ENCODE data around the gene DSN1. TPM values are rescaled to one million over a fixed set of nuclear protein-coding genes. Genes with fewer than 3 reads are reported as not detected.

The DSN1 gene
- total RNA-seq, 2 donors from 2014 or later = 1.8 to 5.6 TPM

GRCh38 chr20:36792422-36792821 lies 18.9 kb upstream of the DSN1 start:
- Histone ChIP-seq H3K27me3 (no peaks in the 10 kb centered on the region), H3K27ac (no peak overlapping the region), H3K9me3 (no peaks in the 10 kb centered on the region), H3K4me1 (no peaks in the 10 kb centered on the region), H3K36me3 (replicated peaks in 1 of 2; ENCODE audit: insufficient read depth in 1 of 2, low read depth in 2 of 2) (peaks cover 0 to 14% of the 10 kb centered on the region in 2 donors), H3K4me3 (no peak overlapping the region)
- no peak for ATAC-seq
- intact Hi-C loops (cut with DNase I) = no loop called here
- peak in 1 of 4 donors; percentile 20 for DNase-seq
- WGBS, 2 donors = 78 to 95% methylated on average over 3 of the region's 3 CpGs
- TF ChIP-seq CTCF (IDR thresholded peaks at IDR 0.05) (peak in 2 of 7 experiments; percentile 4 to 10), POLR2A (IDR thresholded peaks at IDR 0.05) (no peak)

- Histone ChIP-seq H3K27ac (no peak overlapping the region), H3K27me3 (no peaks in the 10 kb centered on the region), H3K36me3 (replicated peaks in 1 of 2; ENCODE audit: insufficient read depth in 1 of 2, low read depth in 2 of 2) (peaks cover 0 to 13% of the 10 kb centered on the region in 2 donors), H3K4me3 (no peak overlapping the region), H3K9me3 (no peaks in the 10 kb centered on the region), H3K4me1 (no peaks in the 10 kb centered on the region)
- WGBS, 2 donors = 85 to 92% methylated on average over 5 of the region's 5 CpGs
- TF ChIP-seq CTCF (IDR thresholded peaks at IDR 0.05) (no peak), POLR2A (IDR thresholded peaks at IDR 0.05) (no peak)
- intact Hi-C loops (cut with DNase I) = no loop called here
- ATAC-seq (no peak), DNase-seq (no peak)
Measured at GRCh38 chr20:36791862-36792261, 18.3 kb upstream of the DSN1 start.

GRCh38 chr20:36786663-36787062 lies 13.1 kb upstream of the DSN1 start:
- no peaks in the 10 kb centered on the region for H3K9me3 ChIP-seq
- H3K27me3 ChIP-seq = no peaks in the 10 kb centered on the region
- intact Hi-C loops (cut with DNase I) = no loop called here
- H3K27ac ChIP-seq = no peak overlapping the region
- ATAC-seq (no peak), DNase-seq (no peak)
- TF ChIP-seq POLR2A (IDR thresholded peaks at IDR 0.05) = no peak
- TF ChIP-seq CTCF (IDR thresholded peaks at IDR 0.05) = no peak
- 81 to 86% methylated on average over 5 of the region's 5 CpGs for WGBS, 2 donors
- H3K4me1 ChIP-seq = no peaks in the 10 kb centered on the region
- H3K4me3 ChIP-seq = no peak overlapping the region
- H3K36me3 ChIP-seq (replicated peaks in 1 of 2; ENCODE audit: insufficient read depth in 1 of 2, low read depth in 2 of 2) = no peaks in the 10 kb centered on the region

GRCh38 chr20:36786246-36786645 lies 12.7 kb upstream of the DSN1 start:
- WGBS, 2 donors = 87 to 92% methylated on average over 10 to 12 of the region's 13 CpGs
- Histone ChIP-seq H3K36me3 (replicated peaks in 1 of 2; ENCODE audit: insufficient read depth in 1 of 2, low read depth in 2 of 2) (no peaks in the 10 kb centered on the region), H3K4me3 (no peak overlapping the region), H3K9me3 (no peaks in the 10 kb centered on the region), H3K4me1 (no peaks in the 10 kb centered on the region), H3K27me3 (no peaks in the 10 kb centered on the region), H3K27ac (no peak overlapping the region)
- no peak for ATAC-seq
- DNase-seq = no peak
- TF ChIP-seq CTCF (IDR thresholded peaks at IDR 0.05) (no peak), POLR2A (IDR thresholded peaks at IDR 0.05) (no peak)
- intact Hi-C loops (cut with DNase I) = no loop called here

GRCh38 chr20:36785308-36785707 lies 11.7 kb upstream of the DSN1 start:
- intact Hi-C loops (cut with DNase I) = no loop called here
- no peak for TF ChIP-seq CTCF (IDR thresholded peaks at IDR 0.05)
- TF ChIP-seq POLR2A (IDR thresholded peaks at IDR 0.05) = no peak
- Histone ChIP-seq H3K9me3 (no peaks in the 10 kb centered on the region), H3K27me3 (no peaks in the 10 kb centered on the region), H3K4me1 (no peaks in the 10 kb centered on the region), H3K36me3 (replicated peaks in 1 of 2; ENCODE audit: insufficient read depth in 1 of 2, low read depth in 2 of 2) (no peaks in the 10 kb centered on the region), H3K27ac (no peak overlapping the region), H3K4me3 (no peak overlapping the region)
- 73 to 79% methylated on average over 2 of the region's 2 CpGs for WGBS, 2 donors
- ATAC-seq (no peak), DNase-seq (no peak)

Data from body of pancreas (tissue), 4 donors.